ENCODE measurements around the gene FMR1NB. TPM values are rescaled to one million over a fixed set of nuclear protein-coding genes. Genes with fewer than 3 reads are reported as not detected.

The FMR1NB gene
- total RNA-seq, 4 donors from 2014 or later, result not detected

GRCh38 chrX:148035380-148035779 is 54.2 kb downstream of the FMR1NB start:
- no peak for TF ChIP-seq CTCF (IDR thresholded peaks at IDR 0.05; ENCODE audit: low read depth)

- no peak for TF ChIP-seq CTCF (IDR thresholded peaks at IDR 0.05; ENCODE audit: low read depth)
These were observed 55.9 kb downstream of the FMR1NB start for GRCh38 chrX:148037020-148037419.

- TF ChIP-seq CTCF (IDR thresholded peaks at IDR 0.05; ENCODE audit: low read depth), result no peak
These were observed 62.2 kb downstream of the FMR1NB start for GRCh38 chrX:148043271-148043855.

- TF ChIP-seq CTCF (IDR thresholded peaks at IDR 0.05; ENCODE audit: low read depth), result no peak
These were observed 66.1 kb downstream of the FMR1NB start for GRCh38 chrX:148047200-148047599.

- no peak for TF ChIP-seq CTCF (IDR thresholded peaks at IDR 0.05; ENCODE audit: low read depth)
These were observed 68.3 kb downstream of the FMR1NB start for GRCh38 chrX:148049441-148049840.

- no peak for TF ChIP-seq CTCF (IDR thresholded peaks at IDR 0.05; ENCODE audit: low read depth)
These were observed 70.8 kb downstream of the FMR1NB start for GRCh38 chrX:148051973-148052372.

- TF ChIP-seq CTCF (IDR thresholded peaks at IDR 0.05; ENCODE audit: low read depth), result no peak
These were observed 86.1 kb downstream of the FMR1NB start for GRCh38 chrX:148067285-148067684.
